ENCODE results near the gene SLC25A41.

- TF ChIP-seq CTCF (IDR thresholded peaks at IDR 0.05; ENCODE audit: low read length) (no peak), EZH2 (IDR thresholded peaks at IDR 0.05; ENCODE audit: borderline replicate concordance, low read length) (no peak)
These were observed 19.3 kb upstream of the SLC25A41 start for GRCh38 chr19:6452899-6453298.
